NCI-H2227 (cell line): ENCODE data around the gene ACTN4.

Source experiments
- DNase-seq: peaks from one replicate; lab custom pipeline; 2025; ENCODE audit not compliant: unreplicated experiment; lab: John Stamatoyannopoulos, UW

Gene ACTN4

GRCh38 chr19:38693380-38694223 is 46.2 kb downstream of the ACTN4 start:
- DNase-seq, result peak; percentile 66

- DNase-seq, result no peak
These were observed 47.9 kb downstream of the ACTN4 start for GRCh38 chr19:38695317-38695683.

GRCh38 chr19:38695832-38696728 is 48.6 kb downstream of the ACTN4 start:
- no peak for DNase-seq

- no peak for DNase-seq
These were observed 49.2 kb downstream of the ACTN4 start for GRCh38 chr19:38696729-38697055.

- no peak for DNase-seq
These were observed 49.7 kb downstream of the ACTN4 start for GRCh38 chr19:38697197-38697596.

GRCh38 chr19:38697641-38698071 is 50.2 kb downstream of the ACTN4 start:
- no peak for DNase-seq

GRCh38 chr19:38698225-38699026 is 51.0 kb downstream of the ACTN4 start:
- no peak for DNase-seq

- no peak for DNase-seq
These were observed 51.5 kb downstream of the ACTN4 start for GRCh38 chr19:38699027-38699346.

GRCh38 chr19:38699647-38700349 is 52.3 kb downstream of the ACTN4 start:
- DNase-seq, result no peak

GRCh38 chr19:38700350-38700901 is 53.0 kb downstream of the ACTN4 start:
- DNase-seq, result no peak

- DNase-seq, result no peak
These were observed 53.5 kb downstream of the ACTN4 start for GRCh38 chr19:38700902-38701454.

GRCh38 chr19:38701455-38702063 is 54.1 kb downstream of the ACTN4 start:
- DNase-seq, result no peak

GRCh38 chr19:38702278-38702677 is 54.8 kb downstream of the ACTN4 start:
- no peak for DNase-seq

GRCh38 chr19:38703509-38703908 is 56.1 kb downstream of the ACTN4 start:
- DNase-seq, result no peak

GRCh38 chr19:38704488-38705026 is 57.1 kb downstream of the ACTN4 start:
- no peak for DNase-seq

GRCh38 chr19:38705197-38706019 is 58.0 kb downstream of the ACTN4 start:
- no peak for DNase-seq

GRCh38 chr19:38706792-38707511 is 59.5 kb downstream of the ACTN4 start:
- no peak for DNase-seq

- DNase-seq, result no peak
These were observed 60.2 kb downstream of the ACTN4 start for GRCh38 chr19:38707512-38708114.
